Measurements from ENCODE around the gene AHI1.

- TF ChIP-seq ZNF280D (CRISPR knock-in tag; IDR thresholded peaks at IDR 0.05) (no peak), KDM1A (CRISPR knock-in tag; IDR thresholded peaks at IDR 0.05) (no peak), MTF2 (CRISPR knock-in tag; IDR thresholded peaks at IDR 0.05; ENCODE audit: borderline replicate concordance) (no peak), CTCF (CRISPR knock-in tag; IDR thresholded peaks at IDR 0.05) (no peak), POLR2A (IDR thresholded peaks at IDR 0.05; ENCODE audit: insufficient read depth in 1 of 2, low read depth in 2 of 2, low read length in 2 of 2) (no peak), ZNF17 (CRISPR knock-in tag; IDR thresholded peaks at IDR 0.05) (no peak), ZNF382 (CRISPR knock-in tag; IDR thresholded peaks at IDR 0.05; ENCODE audit: borderline replicate concordance) (no peak), MAZ (IDR thresholded peaks at IDR 0.05; ENCODE audit: borderline replicate concordance, low read depth, low read length) (no peak), MAZ (CRISPR knock-in tag; IDR thresholded peaks at IDR 0.05; ENCODE audit: low read depth) (no peak), MLX (CRISPR knock-in tag; IDR thresholded peaks at IDR 0.05) (no peak), MAX (IDR thresholded peaks at IDR 0.05) (no peak), ZNF850 (CRISPR knock-in tag; conservative IDR thresholded peaks at IDR 0.05) (no peak), RFXAP (CRISPR knock-in tag; IDR thresholded peaks at IDR 0.05; ENCODE audit: borderline replicate concordance) (no peak), ZNF256 (CRISPR knock-in tag; conservative IDR thresholded peaks at IDR 0.05) (no peak)
Measured at GRCh38 chr6:135395136-135395535, 102.4 kb downstream of the AHI1 start.
